GM12878 (cell line): ENCODE results near the gene LPGAT1.

Experiments used
- NBN ChIP-seq: fragments of 450-650 bp; IDR thresholded peaks from 2 replicates; pipeline ENCODE4 v1.6.1; 2016
- POLR2A ChIP-seq: IDR thresholded peaks from 2 replicates; pipeline ENCODE4 v1.6.1; 2011; ENCODE audit warnings: low read depth, mild to moderate bottlenecking, low read length
- REST ChIP-seq: IDR thresholded peaks from 2 replicates; pipeline ENCODE4 v1.6.1; 2012; ENCODE audit warnings: mild to moderate bottlenecking, low read depth, low read length
- SP1 ChIP-seq: IDR thresholded peaks from one replicate; pipeline ENCODE4 v1.6.1; 2011; ENCODE audit warnings: low read depth, low read length
- TF ChIP-seq, protein P1 (sequence below), 3 experiments: IDR thresholded peaks in 2 of 3; conservative IDR thresholded peaks in 1 of 3; 2 replicates each; pipeline ENCODE4 v1.5.1; 2011; ENCODE audit warnings: low read depth in 3 of 3, low read length in 3 of 3, mild to moderate bottlenecking in 3 of 3, control low read depth in 2 of 3, moderate library complexity in 2 of 3, inconsistent platforms in 1 of 3, mixed read lengths in 1 of 3; ENCODE audit not compliant: control insufficient read depth in 2 of 3, insufficient read depth in 1 of 3; ENCODE audit errors: extremely low read depth in 1 of 3

- no peak for TF ChIP-seq NBN
- no peak for TF ChIP-seq REST
- TF ChIP-seq POLR2A: no peak
- TF ChIP-seq, protein P1, sequence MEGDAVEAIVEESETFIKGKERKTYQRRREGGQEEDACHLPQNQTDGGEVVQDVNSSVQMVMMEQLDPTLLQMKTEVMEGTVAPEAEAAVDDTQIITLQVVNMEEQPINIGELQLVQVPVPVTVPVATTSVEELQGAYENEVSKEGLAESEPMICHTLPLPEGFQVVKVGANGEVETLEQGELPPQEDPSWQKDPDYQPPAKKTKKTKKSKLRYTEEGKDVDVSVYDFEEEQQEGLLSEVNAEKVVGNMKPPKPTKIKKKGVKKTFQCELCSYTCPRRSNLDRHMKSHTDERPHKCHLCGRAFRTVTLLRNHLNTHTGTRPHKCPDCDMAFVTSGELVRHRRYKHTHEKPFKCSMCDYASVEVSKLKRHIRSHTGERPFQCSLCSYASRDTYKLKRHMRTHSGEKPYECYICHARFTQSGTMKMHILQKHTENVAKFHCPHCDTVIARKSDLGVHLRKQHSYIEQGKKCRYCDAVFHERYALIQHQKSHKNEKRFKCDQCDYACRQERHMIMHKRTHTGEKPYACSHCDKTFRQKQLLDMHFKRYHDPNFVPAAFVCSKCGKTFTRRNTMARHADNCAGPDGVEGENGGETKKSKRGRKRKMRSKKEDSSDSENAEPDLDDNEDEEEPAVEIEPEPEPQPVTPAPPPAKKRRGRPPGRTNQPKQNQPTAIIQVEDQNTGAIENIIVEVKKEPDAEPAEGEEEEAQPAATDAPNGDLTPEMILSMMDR (IDR thresholded peaks at IDR 0.05 in 2 of 3, conservative IDR thresholded peaks at IDR 0.05 in 1 of 3; ENCODE audit: control insufficient read depth in 2 of 3, extremely low read depth in 1 of 3, insufficient read depth in 1 of 3, low read depth in 3 of 3, low read length in 3 of 3): no peak
- TF ChIP-seq SP1: no peak
These were observed 18.0 kb downstream of the LPGAT1 start for GRCh38 chr1:211812584-211812983.
